GM19238 (cell line): ENCODE measurements around the gene NARS2.
A peak's percentile ranks its signal among the peaks of the same experiment; 100 is the strongest.

Source experiments
- DNase-seq: peaks from one replicate; pipeline ENCODE4 v3.0.0; 2011; ENCODE audit warnings: low spot score; ENCODE audit not compliant: insufficient read length

The NARS2 gene

GRCh38 chr11:78446210-78446609 is 128.5 kb downstream of the NARS2 start:
- DNase-seq, result no peak

GRCh38 chr11:78444726-78445125 is 129.9 kb downstream of the NARS2 start:
- DNase-seq, result no peak

- DNase-seq, result no peak
Observed at GRCh38 chr11:78441956-78442355, 132.7 kb downstream of the NARS2 start.

GRCh38 chr11:78438298-78438975 is 136.2 kb downstream of the NARS2 start:
- no peak for DNase-seq

- DNase-seq, result no peak
Observed at GRCh38 chr11:78432956-78433355, 141.7 kb downstream of the NARS2 start.

- no peak for DNase-seq
Observed at GRCh38 chr11:78432058-78432515, 142.6 kb downstream of the NARS2 start.

- DNase-seq, result no peak
Observed at GRCh38 chr11:78429660-78430059, 145.0 kb downstream of the NARS2 start.

- no peak for DNase-seq
Observed at GRCh38 chr11:78429209-78429608, 145.5 kb downstream of the NARS2 start.

- no peak for DNase-seq
Observed at GRCh38 chr11:78428773-78429172, 145.9 kb downstream of the NARS2 start.

- DNase-seq, result no peak
Observed at GRCh38 chr11:78428266-78428636, 146.4 kb downstream of the NARS2 start.

- DNase-seq, result no peak
Observed at GRCh38 chr11:78427615-78428265, 146.9 kb downstream of the NARS2 start.

GRCh38 chr11:78426845-78427244 is 147.8 kb downstream of the NARS2 start:
- no peak for DNase-seq

- DNase-seq, result no peak
Observed at GRCh38 chr11:78425399-78426070, 149.1 kb downstream of the NARS2 start.

- no peak for DNase-seq
Observed at GRCh38 chr11:78424334-78425270, 150.1 kb downstream of the NARS2 start.

- no peak for DNase-seq
Observed at GRCh38 chr11:78423241-78423640, 151.4 kb downstream of the NARS2 start.

- no peak for DNase-seq
Observed at GRCh38 chr11:78420796-78421209, 153.9 kb downstream of the NARS2 start.

- no peak for DNase-seq
Observed at GRCh38 chr11:78420255-78420764, 154.4 kb downstream of the NARS2 start.

- DNase-seq, result no peak
Observed at GRCh38 chr11:78419327-78419726, 155.3 kb downstream of the NARS2 start.

GRCh38 chr11:78418584-78419211 is 156.0 kb downstream of the NARS2 start:
- no peak for DNase-seq

- peak; percentile 75 for DNase-seq
Observed at GRCh38 chr11:78417888-78418583, 156.6 kb downstream of the NARS2 start.
